ENCODE results near the gene SH3BGR.
"Not testable (repeated sequence)": the region's sequence is repeated elsewhere in the genome, so short reads cannot be mapped to it uniquely, and the experiment has no call there.

The SH3BGR gene

DNA sequence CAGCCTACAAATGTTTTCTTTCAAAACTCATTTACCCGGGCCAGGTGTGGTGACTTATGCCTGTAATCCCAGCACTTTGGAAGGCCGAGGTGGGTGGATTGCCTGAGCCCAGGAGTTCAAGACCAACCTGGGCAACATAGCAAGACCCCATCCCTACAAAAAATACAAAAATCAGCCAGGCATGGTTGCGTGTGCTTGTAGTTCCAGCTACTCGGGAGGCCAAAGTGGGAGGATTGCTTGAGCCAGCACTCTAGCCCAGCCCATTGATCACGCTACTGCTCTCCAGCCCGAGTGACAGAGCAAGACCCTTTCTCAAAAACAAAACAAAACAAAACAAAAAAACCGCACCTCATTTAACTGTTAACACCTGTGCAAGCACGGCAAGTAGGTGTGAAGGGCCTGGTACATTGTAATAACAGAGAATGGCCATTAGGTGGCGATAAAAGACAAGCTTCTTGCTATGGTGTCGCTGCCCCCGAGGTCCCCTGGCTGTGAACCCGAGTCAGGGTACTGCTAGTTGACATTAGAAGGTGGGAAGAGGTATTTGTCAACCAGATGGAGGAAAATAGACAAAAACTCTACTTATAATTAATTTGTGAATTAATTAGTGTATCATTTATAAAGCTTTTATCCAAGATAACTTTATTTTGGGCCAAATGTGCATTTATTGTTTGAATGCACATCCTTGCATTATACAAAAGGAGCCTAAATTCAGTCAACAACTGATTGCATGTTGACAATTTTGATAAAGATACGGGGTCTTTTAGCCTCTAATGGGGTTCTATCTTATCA is 66.5 kb downstream of the SH3BGR start:
- peak in 1 of 4 experiments; percentile 4 for DNase-seq

DNA sequence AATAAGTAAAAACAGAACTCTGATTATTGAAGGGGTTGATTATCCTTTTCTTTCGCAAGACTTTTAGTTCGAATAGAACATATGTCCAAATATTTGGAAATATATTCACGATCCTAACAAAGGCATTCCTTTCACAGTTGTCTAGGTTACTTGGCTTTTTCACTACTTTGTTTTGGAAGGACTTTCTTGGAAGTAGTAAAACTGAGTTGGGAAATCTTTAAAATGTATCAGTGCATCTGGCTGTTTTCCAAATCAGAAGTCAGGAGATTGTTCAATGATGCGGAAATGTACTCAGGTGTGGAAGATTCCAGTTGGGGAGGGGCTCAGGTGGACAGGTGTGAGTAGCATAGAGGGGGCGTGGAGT is 67.1 kb downstream of the SH3BGR start:
- DNase-seq = no peak

GRCh38 chr21:39519835-39520234 is 68.1 kb downstream of the SH3BGR start:
- no peak for DNase-seq

DNA sequence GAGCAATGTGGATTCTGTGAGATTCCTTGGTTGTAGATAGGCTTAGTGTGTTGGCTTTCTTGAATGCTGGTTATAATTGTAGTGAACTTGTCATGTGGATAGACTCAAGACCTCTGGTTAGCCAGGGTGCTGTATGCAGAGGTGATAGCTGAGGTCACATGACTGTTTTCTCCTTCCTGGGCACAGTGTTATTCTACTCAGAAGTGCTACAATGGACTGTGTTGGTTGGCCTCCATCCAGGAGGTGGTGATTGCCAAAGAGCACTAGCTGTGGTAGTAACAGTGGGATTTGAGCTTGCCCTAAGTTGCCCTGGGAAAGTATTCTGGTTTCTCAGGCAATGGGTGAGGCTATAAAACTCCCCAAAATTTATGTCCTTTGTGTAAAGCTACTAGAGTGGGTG is 71.6 kb downstream of the SH3BGR start:
- no peak for DNase-seq

DNA sequence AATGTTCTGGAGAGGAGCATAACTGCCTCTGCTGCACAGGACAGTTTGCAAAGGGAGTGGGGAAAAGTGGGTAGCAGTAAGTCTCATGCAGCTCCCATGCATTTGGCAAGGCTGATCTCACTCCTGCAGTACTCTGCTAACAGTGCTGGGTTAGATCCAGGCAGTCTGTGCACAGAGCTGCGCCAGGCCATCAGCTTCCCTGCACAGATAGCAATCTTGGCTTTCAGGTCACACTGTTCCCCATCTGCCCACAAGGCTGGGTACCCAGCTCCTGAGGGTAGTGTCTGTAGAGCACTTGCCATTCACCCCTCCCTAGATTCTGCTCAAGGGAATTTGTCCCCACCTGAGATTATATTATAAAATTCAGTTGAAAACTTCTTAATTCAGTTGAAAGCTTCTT is 72.1 kb downstream of the SH3BGR start:
- no peak for DNase-seq

DNA sequence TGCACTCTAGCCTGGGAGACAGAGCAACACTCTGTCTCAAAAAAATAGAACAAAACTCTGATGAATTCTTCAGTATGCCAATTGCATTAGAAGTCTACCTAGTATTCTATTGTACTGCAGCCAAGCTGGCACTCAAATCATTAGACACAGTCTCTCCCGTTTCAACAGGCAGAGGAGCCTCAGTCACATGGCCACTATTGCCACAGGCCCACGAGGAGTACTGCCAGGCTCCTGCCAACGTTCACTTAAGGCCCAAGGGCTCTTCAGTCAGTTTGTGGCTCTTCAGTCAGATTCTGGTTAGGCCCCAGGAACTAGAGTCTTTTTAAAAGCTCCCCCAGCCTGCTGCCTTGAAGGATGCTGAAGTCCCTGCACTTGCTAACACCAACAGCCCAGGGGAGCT is 73.4 kb downstream of the SH3BGR start:
- no peak for DNase-seq

DNA sequence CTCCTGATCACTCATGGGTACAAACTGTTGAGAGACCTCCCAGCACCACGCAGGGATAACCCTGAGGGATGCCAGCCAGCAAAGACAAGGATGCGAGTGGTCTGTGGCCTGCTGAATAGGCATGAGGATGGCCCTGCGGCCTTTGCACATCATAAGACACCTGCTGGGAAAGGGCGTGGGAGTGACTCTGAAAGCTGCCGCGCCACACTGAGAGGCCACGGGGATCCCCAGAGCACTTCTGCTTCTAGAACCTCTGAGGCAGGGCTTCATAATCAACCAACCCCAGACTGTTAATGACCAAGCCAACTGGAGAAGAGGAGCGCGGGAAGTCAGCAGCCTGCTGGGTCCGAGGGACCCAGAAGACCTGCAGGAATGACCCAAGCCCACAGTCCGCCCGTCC is 73.8 kb downstream of the SH3BGR start:
- DNase-seq = no peak

GRCh38 chr21:39527067-39527595 is 75.4 kb downstream of the SH3BGR start:
- DNase-seq = no peak

DNA sequence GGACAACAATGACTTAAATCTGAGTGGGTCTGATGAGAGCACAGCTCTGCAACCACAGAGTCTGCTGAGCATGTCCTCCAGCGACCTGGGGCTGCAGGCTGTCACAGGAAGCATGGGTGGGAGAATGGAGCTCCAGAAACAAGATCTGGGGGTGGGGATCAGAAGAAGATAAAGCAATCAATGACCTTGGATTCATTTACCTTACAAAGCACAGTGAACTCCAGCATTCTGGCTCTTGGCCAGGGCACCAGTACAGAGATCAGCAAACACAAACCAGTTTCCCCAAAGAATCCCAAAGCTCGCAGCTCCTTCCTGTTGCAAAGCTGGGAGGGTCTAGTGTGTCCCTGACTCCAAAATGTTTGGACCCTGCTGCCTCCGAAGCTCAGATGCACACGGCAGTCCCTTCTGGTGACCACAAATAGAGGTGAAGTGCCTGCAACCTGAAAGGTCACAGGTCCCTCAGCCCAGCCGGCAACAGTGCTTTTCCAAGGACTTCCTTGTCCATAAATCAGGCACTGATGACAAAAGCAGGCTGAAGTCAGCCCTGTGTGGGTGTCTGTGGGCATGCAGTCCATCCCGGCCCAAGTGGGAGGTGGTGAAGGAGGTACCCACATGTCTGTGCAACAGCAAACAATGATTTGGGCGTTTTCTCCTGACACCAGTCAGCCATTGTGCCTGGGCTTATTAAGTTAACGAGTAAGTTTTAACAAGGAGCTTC is 76.1 kb downstream of the SH3BGR start:
- DNase-seq = no peak

DNA sequence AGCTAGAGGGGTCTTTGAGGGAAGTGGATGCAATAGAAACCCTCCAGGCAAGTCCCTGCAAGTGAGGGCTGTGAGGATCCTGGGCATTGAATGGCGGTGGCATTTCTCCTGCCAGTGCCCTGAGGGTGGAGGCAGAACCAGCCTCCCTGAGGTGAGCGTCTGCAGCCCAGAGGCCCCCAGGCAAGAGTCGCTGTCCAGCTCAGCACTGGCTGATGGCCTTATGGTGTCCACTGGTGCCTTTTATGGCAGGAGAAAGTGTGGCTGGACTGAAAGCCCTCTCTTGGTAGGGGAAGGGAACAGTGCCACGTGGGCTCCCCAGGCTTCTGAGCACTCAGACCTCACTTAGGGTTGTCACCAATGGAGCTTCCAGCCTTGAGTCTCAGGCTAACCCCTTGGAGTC is 77.3 kb downstream of the SH3BGR start:
- no peak for DNase-seq

- no peak for DNase-seq
These were observed 79.3 kb downstream of the SH3BGR start for GRCh38 chr21:39531064-39531463.

DNA sequence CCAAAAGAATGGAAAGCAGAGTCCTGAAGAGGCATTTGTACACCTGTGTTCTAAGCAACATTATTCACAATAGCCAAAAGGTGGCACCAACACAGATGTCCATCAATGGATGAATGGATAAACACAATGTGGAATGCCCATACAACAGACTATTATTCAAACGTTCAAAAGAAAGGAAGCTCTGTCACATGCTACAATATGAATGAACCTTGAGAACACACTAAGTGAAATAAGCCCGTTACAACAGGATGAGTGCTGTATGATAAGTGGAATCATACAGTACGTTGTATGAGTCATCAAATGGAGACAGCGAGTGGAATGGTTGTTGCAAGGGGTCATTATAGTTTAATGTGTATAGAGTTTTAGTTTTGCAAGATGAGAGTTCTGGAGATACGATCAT is 80.1 kb downstream of the SH3BGR start:
- DNase-seq = no peak

- no peak for DNase-seq
These were observed 82.0 kb downstream of the SH3BGR start for GRCh38 chr21:39533545-39534380.

DNA sequence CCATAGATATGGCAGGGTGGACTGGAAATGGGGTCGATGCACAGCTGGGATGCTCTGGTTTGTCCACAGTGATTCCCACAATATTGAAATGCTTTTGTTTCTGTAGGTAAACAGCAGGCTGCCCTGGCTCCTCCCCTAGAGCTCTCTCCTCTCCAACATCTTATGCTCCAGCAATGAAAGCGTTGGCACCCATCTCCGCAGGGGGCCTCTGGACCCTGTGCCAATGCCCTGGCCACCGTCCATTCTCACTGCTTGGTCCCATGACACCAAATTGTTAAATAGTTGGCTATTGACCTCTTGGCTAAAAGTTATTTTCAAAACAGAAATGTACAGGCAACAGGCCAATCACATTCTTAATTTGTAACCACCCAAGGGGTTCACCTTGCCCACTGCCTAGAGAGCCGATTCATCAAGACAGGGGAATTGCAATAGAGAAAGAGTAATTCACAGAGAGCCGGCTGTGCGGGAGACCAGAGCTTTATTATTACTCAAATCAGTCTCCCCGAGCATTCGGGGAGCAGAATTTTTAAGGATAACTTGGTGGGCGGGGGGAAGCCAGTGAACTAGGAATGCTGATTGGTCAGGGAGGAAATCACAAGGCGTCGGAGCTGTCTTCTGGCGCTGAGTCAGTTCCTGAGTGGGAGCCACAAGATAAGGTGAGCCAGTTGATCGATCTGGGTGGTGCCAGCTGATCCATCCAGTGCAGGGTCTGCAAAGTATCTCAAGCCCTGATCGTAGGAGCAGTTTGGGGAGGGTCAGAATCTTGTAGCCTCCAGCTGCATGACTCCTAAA is 84.1 kb downstream of the SH3BGR start:
- no peak for DNase-seq

- no peak for DNase-seq
These were observed 85.1 kb downstream of the SH3BGR start for GRCh38 chr21:39536835-39537234.

GRCh38 chr21:39537571-39537970 is 85.8 kb downstream of the SH3BGR start:
- no peak for DNase-seq

- no peak for DNase-seq
These were observed 86.8 kb downstream of the SH3BGR start for GRCh38 chr21:39538453-39539042.

- DNase-seq = not testable (repeated sequence)
These were observed 88.6 kb downstream of the SH3BGR start for GRCh38 chr21:39540367-39540766.

DNA sequence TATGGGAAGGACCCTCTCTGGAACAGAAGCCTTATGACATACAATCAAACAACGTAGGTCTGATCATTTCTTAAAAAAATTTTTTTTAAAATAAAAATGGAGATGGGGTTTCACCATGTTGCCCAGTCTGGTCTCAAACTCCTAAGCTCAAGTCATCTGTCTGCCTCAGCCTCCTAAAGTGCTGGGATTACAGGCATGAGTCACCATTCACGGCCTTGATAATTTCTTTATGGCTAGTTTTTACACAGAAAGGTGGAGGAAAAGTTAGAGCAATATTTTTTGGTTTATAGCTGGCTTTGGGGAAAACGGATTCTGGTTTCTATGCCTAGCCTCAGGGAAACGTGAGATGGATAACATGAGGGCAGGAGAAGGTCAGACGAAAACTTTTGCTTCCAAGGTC is 91.0 kb downstream of the SH3BGR start:
- DNase-seq = no peak

- DNase-seq = no peak
These were observed 94.8 kb downstream of the SH3BGR start for GRCh38 chr21:39546522-39546921.

- no peak for DNase-seq
These were observed 101.1 kb downstream of the SH3BGR start for GRCh38 chr21:39552856-39553255.

DNA sequence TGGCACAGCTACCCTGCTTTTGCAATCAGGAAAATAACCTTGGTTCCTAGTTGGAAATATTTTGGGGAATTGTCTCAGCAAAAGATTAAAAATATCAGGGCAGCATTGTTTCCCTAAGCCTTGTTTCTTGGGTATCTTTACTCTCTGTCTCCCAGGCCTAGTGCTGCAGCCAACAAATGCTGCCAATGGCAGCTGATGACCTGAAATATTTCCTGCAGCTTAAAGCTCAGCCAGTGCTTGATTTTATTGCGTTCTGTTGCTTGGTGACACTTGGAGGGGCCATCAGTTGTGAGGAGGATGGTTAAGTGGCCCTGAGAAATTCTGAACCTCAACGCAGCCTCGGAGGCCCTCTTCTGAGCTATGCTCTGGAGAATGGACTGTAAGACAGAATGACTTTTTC is 101.6 kb downstream of the SH3BGR start:
- no peak for DNase-seq
